Heart left ventricle (tissue), 13 donors: ENCODE measurements around the gene METTL18.

Experiments
- CTCF ChIP-seq, 12 donors: fragments of 200-600 bp; sonication (generic) in 4 of 12; IDR thresholded peaks; one replicate each; pipeline versions ENCODE4 v1.5.0 to v1.8.0; 2018 to 2022; ENCODE audit warnings: antibody characterized with exemption in 12 of 12, mild to moderate bottlenecking in 5 of 12
- POLR2A ChIP-seq, 2 donors: fragments of 450-650 bp; IDR thresholded peaks; one replicate each; pipeline ENCODE4 v1.6.1; 2017; ENCODE audit warnings: antibody characterized with exemption in 2 of 2, mild to moderate bottlenecking in 2 of 2, moderate library complexity in 2 of 2
- donor health status: ischemic (EF 13 %, LVEDD 7.1; RV severe dilation, severe dysfunction).
- donor health status: DM: no; HTN: yes; CAD: no.
- donor health status: DM: no; HTN: no; CAD: no.
- donor health status: ischemic (EF 25% LVEDD 6.9; RV normal size, moderate dysfunction).
- donor health status: ischemic (EF 25% LVEDD 5.7; RV mildly dilated, moderate dysfunction).
- donor health status: ischemic (EF 35%, LVEDD 5.7; RV mildly dilated, moderate dysfunction).
- donor health status: nonischemic (EF 11% LVEDD 7.7; RV severe dilation, severe dysfunction).
- donor health status: DM: yes; HTN: yes; CAD: no.
- donor health status: PGD.
- donor health status: ischemic (EF 29% LVEDD 5.4; RV normal size, mild dysfunction).
- donor health status: nonischemic (EF 23%, LVEDD 6.1; RV moderate dilation, normal function).

GRCh38 chr1:169804941-169805340 is 10.2 kb upstream of the METTL18 start:
- TF ChIP-seq CTCF (IDR thresholded peaks at IDR 0.05), result no peak
- no peak for TF ChIP-seq POLR2A (IDR thresholded peaks at IDR 0.05)
